ENCODE measurements around the gene OR51I1.

DNA sequence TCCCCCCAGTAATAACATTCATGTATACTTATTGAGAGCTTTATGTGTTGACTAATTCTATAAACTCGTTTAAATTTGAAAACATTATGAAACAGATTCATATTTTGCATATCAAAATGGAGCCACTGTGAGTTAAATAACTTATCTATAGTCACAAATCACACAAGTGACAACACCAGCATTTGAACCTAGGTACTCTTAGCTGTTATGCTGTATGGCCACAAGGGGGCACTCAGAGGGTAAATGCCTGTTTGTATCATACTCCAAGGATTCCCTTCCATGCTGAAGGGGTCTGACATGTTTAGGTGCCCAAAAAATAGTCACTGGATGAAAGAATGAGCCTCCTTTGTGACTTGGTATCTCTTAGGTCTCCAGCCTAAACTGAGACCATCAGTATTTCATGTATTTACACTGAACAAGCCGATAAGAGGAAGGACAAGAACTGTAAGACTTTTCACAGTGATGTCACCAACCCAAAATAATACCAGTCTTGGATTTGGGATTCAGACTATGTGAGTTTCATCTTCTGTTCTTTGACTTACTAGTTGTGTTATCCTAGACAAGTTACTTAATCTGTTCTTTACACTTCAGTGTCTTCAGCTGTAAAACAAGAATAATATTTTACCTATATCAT, 35.0 kb upstream of the OR51I1 start:
- TF ChIP-seq PPARA (CRISPR knock-in tag; IDR thresholded peaks at IDR 0.05; ENCODE audit: borderline replicate concordance): no peak
- TF ChIP-seq, protein P1, sequence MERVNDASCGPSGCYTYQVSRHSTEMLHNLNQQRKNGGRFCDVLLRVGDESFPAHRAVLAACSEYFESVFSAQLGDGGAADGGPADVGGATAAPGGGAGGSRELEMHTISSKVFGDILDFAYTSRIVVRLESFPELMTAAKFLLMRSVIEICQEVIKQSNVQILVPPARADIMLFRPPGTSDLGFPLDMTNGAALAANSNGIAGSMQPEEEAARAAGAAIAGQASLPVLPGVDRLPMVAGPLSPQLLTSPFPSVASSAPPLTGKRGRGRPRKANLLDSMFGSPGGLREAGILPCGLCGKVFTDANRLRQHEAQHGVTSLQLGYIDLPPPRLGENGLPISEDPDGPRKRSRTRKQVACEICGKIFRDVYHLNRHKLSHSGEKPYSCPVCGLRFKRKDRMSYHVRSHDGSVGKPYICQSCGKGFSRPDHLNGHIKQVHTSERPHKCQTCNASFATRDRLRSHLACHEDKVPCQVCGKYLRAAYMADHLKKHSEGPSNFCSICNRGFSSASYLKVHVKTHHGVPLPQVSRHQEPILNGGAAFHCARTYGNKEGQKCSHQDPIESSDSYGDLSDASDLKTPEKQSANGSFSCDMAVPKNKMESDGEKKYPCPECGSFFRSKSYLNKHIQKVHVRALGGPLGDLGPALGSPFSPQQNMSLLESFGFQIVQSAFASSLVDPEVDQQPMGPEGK (CRISPR knock-in tag; IDR thresholded peaks at IDR 0.05; ENCODE audit: borderline replicate concordance): no peak
- no peak for TF ChIP-seq ZNF565 (CRISPR knock-in tag; conservative IDR thresholded peaks at IDR 0.05; ENCODE audit: low read depth)
- TF ChIP-seq, protein P2, sequence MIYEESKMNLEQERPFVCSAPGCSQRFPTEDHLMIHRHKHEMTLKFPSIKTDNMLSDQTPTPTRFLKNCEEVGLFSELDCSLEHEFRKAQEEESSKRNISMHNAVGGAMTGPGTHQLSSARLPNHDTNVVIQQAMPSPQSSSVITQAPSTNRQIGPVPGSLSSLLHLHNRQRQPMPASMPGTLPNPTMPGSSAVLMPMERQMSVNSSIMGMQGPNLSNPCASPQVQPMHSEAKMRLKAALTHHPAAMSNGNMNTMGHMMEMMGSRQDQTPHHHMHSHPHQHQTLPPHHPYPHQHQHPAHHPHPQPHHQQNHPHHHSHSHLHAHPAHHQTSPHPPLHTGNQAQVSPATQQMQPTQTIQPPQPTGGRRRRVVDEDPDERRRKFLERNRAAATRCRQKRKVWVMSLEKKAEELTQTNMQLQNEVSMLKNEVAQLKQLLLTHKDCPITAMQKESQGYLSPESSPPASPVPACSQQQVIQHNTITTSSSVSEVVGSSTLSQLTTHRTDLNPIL (CRISPR knock-in tag; IDR thresholded peaks at IDR 0.05; ENCODE audit: low read depth): no peak
- no peak for TF ChIP-seq OSR1 (CRISPR knock-in tag; IDR thresholded peaks at IDR 0.05)
- TF ChIP-seq ZNF8 (CRISPR knock-in tag; IDR thresholded peaks at IDR 0.05): no peak
- TF ChIP-seq ARNTL (CRISPR knock-in tag; IDR thresholded peaks at IDR 0.05; ENCODE audit: borderline replicate concordance, low read depth): no peak
- no peak for TF ChIP-seq BACH2 (CRISPR knock-in tag; IDR thresholded peaks at IDR 0.05; ENCODE audit: borderline replicate concordance)
- no peak for TF ChIP-seq SNAI2 (CRISPR knock-in tag; IDR thresholded peaks at IDR 0.05)
- TF ChIP-seq CSDC2 (CRISPR knock-in tag; IDR thresholded peaks at IDR 0.05): no peak
- no peak for TF ChIP-seq ESRRG (CRISPR knock-in tag; IDR thresholded peaks at IDR 0.05)
- TF ChIP-seq, protein P3, sequence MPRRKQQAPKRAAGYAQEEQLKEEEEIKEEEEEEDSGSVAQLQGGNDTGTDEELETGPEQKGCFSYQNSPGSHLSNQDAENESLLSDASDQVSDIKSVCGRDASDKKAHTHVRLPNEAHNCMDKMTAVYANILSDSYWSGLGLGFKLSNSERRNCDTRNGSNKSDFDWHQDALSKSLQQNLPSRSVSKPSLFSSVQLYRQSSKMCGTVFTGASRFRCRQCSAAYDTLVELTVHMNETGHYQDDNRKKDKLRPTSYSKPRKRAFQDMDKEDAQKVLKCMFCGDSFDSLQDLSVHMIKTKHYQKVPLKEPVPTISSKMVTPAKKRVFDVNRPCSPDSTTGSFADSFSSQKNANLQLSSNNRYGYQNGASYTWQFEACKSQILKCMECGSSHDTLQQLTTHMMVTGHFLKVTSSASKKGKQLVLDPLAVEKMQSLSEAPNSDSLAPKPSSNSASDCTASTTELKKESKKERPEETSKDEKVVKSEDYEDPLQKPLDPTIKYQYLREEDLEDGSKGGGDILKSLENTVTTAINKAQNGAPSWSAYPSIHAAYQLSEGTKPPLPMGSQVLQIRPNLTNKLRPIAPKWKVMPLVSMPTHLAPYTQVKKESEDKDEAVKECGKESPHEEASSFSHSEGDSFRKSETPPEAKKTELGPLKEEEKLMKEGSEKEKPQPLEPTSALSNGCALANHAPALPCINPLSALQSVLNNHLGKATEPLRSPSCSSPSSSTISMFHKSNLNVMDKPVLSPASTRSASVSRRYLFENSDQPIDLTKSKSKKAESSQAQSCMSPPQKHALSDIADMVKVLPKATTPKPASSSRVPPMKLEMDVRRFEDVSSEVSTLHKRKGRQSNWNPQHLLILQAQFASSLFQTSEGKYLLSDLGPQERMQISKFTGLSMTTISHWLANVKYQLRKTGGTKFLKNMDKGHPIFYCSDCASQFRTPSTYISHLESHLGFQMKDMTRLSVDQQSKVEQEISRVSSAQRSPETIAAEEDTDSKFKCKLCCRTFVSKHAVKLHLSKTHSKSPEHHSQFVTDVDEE (CRISPR knock-in tag; IDR thresholded peaks at IDR 0.05): no peak
- TF ChIP-seq TCF4 (CRISPR knock-in tag; IDR thresholded peaks at IDR 0.05; ENCODE audit: borderline replicate concordance): no peak
